GM18505 (cell line): ENCODE data around the gene BCL3.

Experiments used
- ATAC-seq: cut with Tn5 transposase; IDR thresholded peaks from one replicate; pipeline ENCODE4 v1.9.1; 2021; ENCODE audit not compliant: unreplicated experiment
- POLR2A ChIP-seq: IDR thresholded peaks from 4 replicates; pipeline ENCODE4 v1.6.1; 2011; ENCODE audit warnings: borderline replicate concordance; ENCODE audit not compliant: insufficient read depth, insufficient read length; ENCODE audit errors: extremely low read depth

The BCL3 gene

GRCh38 chr19:44785993-44786392, 37.5 kb downstream of the BCL3 start:
- ATAC-seq: no peak
- TF ChIP-seq POLR2A: no peak

GRCh38 chr19:44788971-44789370, 40.5 kb downstream of the BCL3 start:
- no peak for TF ChIP-seq POLR2A
- ATAC-seq: no peak

GRCh38 chr19:44789943-44790483, 41.5 kb downstream of the BCL3 start:
- TF ChIP-seq POLR2A: no peak
- ATAC-seq: no peak

- TF ChIP-seq POLR2A: no peak
- no peak for ATAC-seq
These were observed 43.8 kb downstream of the BCL3 start for GRCh38 chr19:44792281-44792680.

GRCh38 chr19:44794610-44795009, 46.1 kb downstream of the BCL3 start:
- TF ChIP-seq POLR2A: no peak
- no peak for ATAC-seq

GRCh38 chr19:44795398-44795987, 47.0 kb downstream of the BCL3 start:
- ATAC-seq: no peak
- no peak for TF ChIP-seq POLR2A

- TF ChIP-seq POLR2A: no peak
- ATAC-seq: no peak
These were observed 48.2 kb downstream of the BCL3 start for GRCh38 chr19:44796701-44797115.

GRCh38 chr19:44799627-44800346, 51.3 kb downstream of the BCL3 start:
- ATAC-seq: no peak
- TF ChIP-seq POLR2A: no peak

- peak; percentile 85 for ATAC-seq
- no peak for TF ChIP-seq POLR2A
These were observed 52.0 kb downstream of the BCL3 start for GRCh38 chr19:44800461-44800860.

GRCh38 chr19:44803442-44804428, 55.2 kb downstream of the BCL3 start:
- no peak for TF ChIP-seq POLR2A
- no peak for ATAC-seq

- no peak for TF ChIP-seq POLR2A
- no peak for ATAC-seq
These were observed 57.8 kb downstream of the BCL3 start for GRCh38 chr19:44806291-44806690.

- no peak for ATAC-seq
- TF ChIP-seq POLR2A: no peak
These were observed 58.7 kb downstream of the BCL3 start for GRCh38 chr19:44807162-44807561.
